Fibroblast of peridontal ligament (primary cell): ENCODE results near the gene MS4A14.
"Not testable (repeated sequence)": the region's sequence is repeated elsewhere in the genome, so short reads cannot be mapped to it uniquely, and the experiment has no call there.

Experiments used
- DNase-seq: peaks from one replicate; pipeline ENCODE4 v3.0.0-alpha.2; 2010; ENCODE audit errors: extremely low read depth

MS4A14 gene, protein sequence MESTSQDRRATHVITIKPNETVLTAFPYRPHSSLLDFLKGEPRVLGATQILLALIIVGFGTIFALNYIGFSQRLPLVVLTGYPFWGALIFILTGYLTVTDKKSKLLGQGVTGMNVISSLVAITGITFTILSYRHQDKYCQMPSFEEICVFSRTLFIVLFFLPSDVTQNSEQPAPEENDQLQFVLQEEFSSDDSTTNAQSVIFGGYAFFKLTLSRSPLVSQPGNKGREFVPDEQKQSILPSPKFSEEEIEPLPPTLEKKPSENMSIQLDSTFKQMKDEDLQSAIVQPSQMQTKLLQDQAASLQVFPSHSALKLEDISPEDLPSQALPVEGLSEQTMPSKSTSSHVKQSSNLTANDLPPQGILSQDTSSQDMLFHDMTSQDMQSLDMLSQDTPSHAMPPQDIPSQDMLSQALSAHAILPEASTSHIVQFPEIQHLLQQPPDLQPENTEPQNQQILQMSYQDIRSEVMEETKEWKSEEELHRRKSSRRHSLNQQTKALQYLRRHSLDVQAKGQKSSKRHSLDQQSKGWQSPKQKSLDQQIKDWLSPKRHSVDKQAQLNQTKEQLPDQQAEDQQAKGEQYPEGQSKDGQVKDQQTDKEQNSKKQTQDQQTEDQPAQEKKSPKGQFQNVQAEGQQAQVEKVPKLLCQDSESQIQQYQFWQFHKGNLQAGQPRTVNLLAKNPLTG

GRCh38 chr11:60396382-60396781, at the start of gene MS4A14:
Gene MS4A14, plus strand, starts transcription at chr11:60396459. Its CDS starts 120 bp downstream, at chr11:60396579.
- DNase-seq, result no peak

- no peak for DNase-seq
Measured at GRCh38 chr11:60347084-60347797, 49.0 kb upstream of the MS4A14 start.

- DNase-seq, result no peak
Measured at GRCh38 chr11:60348116-60348515, 48.1 kb upstream of the MS4A14 start.

- DNase-seq, result no peak
Measured at GRCh38 chr11:60349990-60350389, 46.3 kb upstream of the MS4A14 start.

DNA sequence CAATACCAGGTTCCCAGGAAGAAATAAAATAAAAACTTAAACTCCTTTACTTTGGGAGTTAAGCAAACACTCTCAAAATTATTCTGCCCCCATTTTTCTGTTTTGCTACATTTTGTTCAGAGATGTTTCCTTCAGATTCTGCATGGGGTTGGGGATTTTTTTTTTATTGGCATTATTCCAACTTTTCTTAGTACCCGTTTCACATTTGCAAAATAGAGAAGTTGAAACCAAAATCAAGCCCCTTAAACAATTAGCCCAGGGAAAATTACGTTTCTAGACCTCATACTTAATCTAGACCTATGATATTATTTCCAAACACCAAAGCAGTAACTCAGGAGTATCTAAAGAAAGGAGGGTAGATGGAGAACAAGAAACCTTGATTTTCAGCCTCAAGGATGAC, 38.5 kb upstream of the MS4A14 start:
- no peak for DNase-seq

GRCh38 chr11:60360621-60361020, 35.6 kb upstream of the MS4A14 start:
- DNase-seq, result no peak

- DNase-seq, result no peak
Measured at GRCh38 chr11:60362241-60362640, 34.0 kb upstream of the MS4A14 start.

- DNase-seq, result peak; percentile 49
Measured at GRCh38 chr11:60363542-60364470, 32.5 kb upstream of the MS4A14 start.

DNA sequence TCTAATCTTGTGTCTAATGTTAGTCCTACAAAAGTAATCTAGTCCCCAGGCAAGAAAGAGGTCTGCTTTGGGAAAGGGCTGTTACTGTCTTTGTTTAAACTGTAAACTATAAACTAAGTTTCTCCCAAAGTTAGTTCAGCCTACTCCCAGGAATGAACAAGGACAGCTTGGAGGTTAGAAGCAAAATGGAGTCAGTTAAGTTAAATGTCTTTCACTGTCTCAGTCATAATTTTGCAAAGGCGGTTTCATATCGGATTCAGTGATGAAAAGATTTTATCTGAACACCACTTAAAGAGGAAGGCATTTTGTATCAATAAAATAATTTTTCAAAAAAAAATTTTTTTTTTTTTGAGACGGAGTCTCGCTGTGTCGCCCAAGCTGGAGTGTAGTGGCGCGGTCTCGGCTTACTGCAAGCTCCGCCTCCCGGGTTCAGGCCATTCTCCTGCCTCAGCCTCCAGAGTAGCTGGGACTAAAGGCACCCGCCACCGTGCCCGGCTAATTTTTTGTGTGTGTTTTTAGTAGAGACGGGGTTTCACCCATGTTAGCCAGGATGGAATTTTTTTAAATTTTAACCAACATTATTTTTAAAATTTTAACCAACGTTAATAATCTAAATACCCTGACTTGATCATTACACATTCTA, 29.9 kb upstream of the MS4A14 start:
- not testable (repeated sequence) for DNase-seq

DNA sequence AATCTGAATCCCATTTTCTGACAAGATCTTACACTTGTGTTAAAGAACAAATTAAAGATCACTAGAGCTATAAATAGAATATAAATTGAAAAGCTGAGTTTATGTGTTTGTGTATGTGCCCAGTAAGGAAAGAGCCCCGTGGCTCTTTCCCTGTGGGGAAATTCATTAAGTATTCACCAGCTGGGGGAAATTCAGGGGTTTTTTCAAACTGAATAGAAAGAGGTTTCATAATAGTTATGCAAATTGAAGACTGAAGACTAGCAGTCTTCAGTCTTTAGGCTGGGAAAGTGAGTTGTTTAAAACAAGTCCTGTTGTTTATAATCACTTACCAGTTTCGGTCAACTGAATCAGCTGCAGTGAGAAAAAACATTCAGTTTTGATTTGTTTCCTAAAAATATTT, 29.2 kb upstream of the MS4A14 start:
- no peak for DNase-seq

DNA sequence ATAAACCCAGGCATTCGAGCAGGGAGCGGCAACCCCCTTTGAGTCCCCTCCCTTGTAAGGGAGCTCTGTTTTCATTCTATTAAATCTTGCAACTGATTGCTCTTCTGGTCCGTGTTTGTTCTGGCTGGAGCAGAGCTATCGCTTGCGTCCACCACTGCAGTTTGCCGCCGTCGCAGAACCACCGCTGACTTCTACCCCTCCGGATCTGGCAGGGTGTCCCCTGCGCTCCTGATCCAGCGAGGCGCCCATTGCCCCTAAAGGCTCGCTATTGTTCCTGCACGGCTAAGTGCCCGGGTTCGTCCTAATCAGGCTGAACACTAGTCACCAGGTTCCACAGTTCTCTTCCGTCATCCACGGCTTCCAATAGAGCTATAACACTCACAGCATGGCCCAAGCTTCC, 28.4 kb upstream of the MS4A14 start:
- no peak for DNase-seq

GRCh38 chr11:60370252-60370810, 25.9 kb upstream of the MS4A14 start:
- no peak for DNase-seq

DNA sequence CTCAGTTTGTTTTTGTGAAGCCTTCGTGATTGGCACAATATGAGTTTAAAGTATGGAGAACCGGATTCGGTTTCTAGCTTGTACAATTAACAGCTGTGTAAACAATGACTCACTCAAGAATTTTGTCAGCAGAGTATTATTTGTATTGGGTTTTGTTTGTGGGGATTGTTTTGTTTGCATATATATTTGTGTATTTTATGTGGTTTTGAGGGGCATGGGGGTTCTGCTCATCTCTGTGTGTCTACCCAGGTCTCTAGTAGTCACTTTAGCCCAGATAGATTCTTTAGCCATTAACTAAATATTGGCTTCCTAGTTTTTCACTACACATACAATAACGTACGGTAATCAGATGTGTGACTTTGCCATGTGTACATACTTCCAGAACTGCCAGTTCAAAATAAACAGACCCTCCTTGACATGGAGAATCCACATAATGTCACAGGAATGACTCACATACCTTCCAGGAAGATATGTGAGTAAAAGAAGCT, 25.4 kb upstream of the MS4A14 start:
- no peak for DNase-seq

DNA sequence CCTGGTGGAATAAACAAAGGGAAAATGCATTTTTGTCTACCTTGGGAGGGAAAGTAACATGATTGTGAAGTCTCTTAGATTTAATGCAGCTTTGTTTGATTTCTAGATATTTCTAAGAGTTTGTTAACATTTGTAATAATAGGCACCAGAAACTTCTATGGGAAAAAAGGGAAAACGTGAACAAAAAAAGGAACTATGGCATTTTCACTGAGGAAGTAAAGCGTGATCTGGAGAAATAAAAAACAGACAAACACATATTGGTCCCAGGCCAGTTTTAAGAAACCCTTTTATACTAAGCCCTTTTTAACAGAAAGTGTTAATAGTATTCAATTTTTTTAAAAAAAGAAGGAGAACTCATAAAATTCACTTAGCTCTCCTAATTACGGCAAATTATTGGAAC, 24.9 kb upstream of the MS4A14 start:
- no peak for DNase-seq

DNA sequence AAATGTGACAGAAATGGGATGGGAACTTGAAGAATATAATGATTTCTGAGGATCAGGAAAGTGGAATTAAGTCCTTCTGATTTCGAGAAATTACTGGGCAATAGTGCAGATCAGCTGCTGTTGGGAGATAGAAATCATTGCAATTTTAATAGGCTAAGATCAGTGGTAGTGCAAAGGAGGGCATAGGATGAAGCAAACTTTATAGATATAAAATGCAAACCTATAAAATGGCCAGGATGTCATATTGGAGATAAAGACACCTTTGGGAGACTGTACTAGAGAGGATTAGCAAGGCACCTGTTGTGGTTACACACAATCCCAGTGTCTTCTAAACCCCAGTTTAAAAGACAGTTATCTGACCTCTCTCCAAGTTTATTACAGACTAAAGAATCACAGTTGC, 24.4 kb upstream of the MS4A14 start:
- DNase-seq, result no peak

- DNase-seq, result no peak
Measured at GRCh38 chr11:60372767-60373166, 23.5 kb upstream of the MS4A14 start.

- DNase-seq, result no peak
Measured at GRCh38 chr11:60375316-60375715, 20.9 kb upstream of the MS4A14 start.

DNA sequence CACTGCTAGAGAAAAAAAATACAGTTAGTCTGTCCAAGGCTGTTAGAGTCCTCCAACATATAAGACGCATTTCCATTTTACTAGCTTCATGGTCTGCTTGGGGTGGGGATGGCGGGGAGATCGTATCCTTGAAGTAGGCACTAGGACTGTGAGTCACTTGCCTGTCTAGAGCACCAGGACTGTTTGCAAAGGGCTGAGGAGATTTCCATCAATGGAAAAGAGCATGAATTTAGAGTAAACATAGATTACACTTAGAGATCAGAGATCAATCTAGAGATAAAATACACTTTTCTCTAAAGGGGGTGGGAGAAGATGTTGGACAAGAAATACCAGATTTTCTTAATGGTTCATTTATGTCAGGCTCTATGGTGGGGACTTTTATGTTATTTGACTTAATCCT, 19.7 kb upstream of the MS4A14 start:
- no peak for DNase-seq

DNA sequence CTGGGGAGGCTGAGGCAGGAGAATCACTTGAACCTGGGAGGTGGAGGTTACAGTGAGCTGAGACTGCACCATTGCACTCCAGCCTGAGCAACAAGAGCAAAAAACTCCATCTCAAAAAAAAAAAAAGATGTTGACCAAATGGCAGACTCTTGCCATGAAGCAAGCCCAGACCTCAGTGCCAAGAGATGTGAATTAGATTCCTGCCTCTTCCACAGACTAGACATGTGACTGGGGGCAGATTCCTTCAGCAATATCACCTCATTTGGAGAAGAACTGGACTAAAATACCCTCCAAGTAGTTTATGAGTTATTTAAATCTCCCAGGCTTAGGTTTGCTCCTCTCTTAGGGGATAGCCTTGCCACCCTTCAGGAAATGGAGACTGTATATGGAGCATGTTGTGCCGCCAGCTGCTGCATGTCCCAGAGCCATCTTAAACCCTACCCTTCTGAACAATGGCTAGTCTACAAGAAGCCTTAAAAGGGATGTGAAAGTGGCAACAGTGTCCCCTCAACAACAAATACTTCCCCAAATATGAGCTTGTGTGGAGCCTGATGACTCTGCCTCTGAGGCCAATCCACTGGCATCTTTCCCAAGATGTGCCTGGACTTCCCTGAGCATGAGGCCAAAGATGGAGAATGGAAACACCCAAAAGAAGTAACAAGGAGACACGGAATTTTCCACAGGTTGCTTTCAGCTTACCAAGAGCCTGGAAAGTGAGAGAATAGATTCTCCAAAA, 18.7 kb upstream of the MS4A14 start:
- no peak for DNase-seq

DNA sequence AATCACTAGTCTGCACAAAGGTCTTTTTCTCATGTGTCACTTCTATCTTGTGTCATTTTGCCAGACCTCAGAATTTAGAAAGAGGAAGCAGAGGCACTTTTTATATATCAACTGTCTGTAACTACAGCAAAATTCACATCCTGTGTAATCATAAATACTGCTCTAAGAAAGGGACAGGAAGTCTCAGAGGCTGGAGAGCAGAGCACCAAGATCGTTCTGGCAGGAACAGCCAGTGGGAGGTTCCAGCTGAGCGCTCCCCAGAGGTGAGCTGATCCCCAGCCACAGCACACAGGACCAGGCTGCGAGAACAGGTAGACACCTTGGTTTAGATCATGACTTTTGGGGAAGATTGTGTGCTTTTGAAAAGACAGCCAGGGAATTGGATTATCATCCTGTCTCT, 17.9 kb upstream of the MS4A14 start, which contains the start of gene MS4A7:
TSS of gene MS4A7 (plus strand) at position 179 of the 400 bp plus-strand sequence. CDS start 4,610 bp downstream, outside the sequence.
- DNase-seq, result no peak
